Measurements from ENCODE around the gene NAA40.
A peak's percentile ranks its signal among the peaks of the same experiment; 100 is the strongest.
"Not testable (repeated sequence)": the region's sequence is repeated elsewhere in the genome, so short reads cannot be mapped to it uniquely, and the experiment has no call there.

Gene NAA40

DNA sequence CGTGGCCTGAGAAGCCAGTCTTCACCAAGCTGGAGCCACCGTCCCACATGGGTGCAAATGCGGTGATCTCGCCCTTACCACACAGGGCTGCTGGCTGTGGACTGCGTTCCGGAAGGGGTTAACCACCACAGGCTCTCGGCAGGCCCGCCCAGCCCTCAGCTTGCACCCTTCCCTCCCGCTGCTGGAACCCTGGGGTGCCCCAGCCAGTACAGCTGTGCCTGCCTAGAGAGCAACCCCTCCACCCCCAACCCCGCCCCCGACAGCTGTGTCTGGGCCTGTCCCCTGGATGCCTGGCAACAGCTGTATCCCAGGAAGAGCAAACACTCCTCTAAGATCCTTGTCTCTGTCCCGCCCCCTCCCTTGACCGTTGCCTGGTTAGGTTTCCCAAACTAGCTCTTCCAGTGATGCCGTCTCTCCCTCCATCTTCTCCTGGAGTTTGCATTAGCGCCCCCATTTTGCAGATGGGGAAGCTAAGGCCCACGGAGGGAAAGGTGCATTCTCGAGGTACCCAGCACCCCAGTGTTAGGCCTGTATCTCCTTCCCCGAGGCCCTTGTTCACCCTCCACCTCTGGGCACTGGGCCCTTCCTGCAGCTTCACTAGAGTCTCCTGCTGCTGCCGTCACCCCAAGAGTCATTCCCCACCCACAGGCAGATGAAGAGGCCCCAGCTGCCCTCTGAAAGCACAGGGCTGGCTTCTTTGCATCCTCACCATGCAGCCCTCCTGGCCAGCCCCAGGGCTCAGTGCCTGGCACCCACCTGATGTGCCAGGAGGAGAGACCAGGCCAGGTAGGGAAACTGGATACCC, 23.0 kb downstream of the NAA40 start (continued):
- TF ChIP-seq, protein P1, sequence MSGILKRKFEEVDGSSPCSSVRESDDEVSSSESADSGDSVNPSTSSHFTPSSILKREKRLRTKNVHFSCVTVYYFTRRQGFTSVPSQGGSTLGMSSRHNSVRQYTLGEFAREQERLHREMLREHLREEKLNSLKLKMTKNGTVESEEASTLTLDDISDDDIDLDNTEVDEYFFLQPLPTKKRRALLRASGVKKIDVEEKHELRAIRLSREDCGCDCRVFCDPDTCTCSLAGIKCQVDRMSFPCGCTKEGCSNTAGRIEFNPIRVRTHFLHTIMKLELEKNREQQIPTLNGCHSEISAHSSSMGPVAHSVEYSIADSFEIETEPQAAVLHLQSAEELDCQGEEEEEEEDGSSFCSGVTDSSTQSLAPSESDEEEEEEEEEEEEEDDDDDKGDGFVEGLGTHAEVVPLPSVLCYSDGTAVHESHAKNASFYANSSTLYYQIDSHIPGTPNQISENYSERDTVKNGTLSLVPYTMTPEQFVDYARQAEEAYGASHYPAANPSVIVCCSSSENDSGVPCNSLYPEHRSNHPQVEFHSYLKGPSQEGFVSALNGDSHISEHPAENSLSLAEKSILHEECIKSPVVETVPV (CRISPR knock-in tag; IDR thresholded peaks at IDR 0.05): no peak
- TF ChIP-seq ESRRG (CRISPR knock-in tag; IDR thresholded peaks at IDR 0.05): no peak

DNA sequence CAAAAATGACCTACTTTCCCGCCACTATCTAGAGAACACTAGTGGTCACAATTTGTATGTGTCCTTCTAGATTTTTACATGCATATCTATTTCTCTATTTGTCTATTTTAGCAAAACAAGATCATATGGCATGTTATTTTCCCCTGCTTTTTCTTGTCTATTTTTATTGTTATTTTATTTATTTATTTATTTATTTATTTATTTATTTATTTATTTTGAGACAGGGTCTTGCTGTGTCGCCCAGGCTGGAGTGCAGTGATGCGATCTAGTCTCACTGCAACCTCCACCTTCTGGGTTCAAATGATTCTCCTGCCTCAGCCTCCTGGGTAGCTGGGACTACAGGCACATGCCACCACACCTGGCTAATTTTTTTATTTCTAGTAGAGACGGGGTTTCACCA, 25.1 kb downstream of the NAA40 start:
- ATAC-seq: not testable (repeated sequence)

DNA sequence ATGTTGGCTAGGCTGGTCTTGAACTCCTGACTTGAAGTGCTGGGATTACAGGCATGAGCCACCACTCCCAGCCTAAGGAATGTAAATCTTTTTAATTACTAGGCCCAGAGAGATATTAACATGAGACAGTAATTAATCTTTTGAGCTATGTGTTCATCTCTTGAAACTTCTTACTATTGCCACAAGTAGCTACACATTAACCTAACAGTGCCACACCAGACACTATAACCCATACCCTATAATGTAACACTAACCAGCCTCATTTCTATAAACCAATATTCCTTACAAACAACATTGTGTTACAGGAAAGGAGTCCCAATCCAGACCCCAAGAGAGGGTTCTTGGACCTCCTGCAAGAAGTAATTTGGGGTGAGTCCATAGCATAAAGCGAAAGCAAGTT, 27.6 kb downstream of the NAA40 start:
- no peak for TF ChIP-seq ARNTL (CRISPR knock-in tag; IDR thresholded peaks at IDR 0.05; ENCODE audit: borderline replicate concordance, low read depth)
- no peak for TF ChIP-seq RARB (CRISPR knock-in tag; IDR thresholded peaks at IDR 0.05)
- no peak for TF ChIP-seq ZNF70 (CRISPR knock-in tag; IDR thresholded peaks at IDR 0.05)
- TF ChIP-seq, protein P2, sequence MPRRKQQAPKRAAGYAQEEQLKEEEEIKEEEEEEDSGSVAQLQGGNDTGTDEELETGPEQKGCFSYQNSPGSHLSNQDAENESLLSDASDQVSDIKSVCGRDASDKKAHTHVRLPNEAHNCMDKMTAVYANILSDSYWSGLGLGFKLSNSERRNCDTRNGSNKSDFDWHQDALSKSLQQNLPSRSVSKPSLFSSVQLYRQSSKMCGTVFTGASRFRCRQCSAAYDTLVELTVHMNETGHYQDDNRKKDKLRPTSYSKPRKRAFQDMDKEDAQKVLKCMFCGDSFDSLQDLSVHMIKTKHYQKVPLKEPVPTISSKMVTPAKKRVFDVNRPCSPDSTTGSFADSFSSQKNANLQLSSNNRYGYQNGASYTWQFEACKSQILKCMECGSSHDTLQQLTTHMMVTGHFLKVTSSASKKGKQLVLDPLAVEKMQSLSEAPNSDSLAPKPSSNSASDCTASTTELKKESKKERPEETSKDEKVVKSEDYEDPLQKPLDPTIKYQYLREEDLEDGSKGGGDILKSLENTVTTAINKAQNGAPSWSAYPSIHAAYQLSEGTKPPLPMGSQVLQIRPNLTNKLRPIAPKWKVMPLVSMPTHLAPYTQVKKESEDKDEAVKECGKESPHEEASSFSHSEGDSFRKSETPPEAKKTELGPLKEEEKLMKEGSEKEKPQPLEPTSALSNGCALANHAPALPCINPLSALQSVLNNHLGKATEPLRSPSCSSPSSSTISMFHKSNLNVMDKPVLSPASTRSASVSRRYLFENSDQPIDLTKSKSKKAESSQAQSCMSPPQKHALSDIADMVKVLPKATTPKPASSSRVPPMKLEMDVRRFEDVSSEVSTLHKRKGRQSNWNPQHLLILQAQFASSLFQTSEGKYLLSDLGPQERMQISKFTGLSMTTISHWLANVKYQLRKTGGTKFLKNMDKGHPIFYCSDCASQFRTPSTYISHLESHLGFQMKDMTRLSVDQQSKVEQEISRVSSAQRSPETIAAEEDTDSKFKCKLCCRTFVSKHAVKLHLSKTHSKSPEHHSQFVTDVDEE (CRISPR knock-in tag; IDR thresholded peaks at IDR 0.05): no peak
- TF ChIP-seq GLIS3 (CRISPR knock-in tag; IDR thresholded peaks at IDR 0.05): no peak
- no peak for TF ChIP-seq ZNF8 (CRISPR knock-in tag; IDR thresholded peaks at IDR 0.05)
- no peak for TF ChIP-seq TCF4 (CRISPR knock-in tag; IDR thresholded peaks at IDR 0.05; ENCODE audit: borderline replicate concordance)
- no peak for ATAC-seq

DNA sequence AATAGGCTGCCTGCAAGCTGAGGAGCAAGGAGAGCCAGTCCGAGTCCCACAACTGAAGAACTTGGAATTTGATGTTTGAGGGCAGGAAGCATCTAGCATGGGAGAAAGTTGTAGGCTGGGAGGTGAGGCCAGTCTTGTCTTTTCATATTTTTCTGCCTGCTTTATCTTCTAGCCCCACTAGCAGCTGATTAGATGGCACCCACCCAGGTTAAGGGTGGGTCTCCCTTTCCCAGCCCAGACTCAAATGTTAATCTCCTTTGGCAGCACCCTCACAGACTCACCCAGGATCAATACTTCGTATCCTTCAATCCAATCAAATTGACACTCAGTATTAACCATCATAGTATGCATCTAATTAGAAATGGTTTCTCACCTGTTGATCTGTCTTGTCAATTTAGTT, 30.7 kb downstream of the NAA40 start:
- no peak for ATAC-seq

DNA sequence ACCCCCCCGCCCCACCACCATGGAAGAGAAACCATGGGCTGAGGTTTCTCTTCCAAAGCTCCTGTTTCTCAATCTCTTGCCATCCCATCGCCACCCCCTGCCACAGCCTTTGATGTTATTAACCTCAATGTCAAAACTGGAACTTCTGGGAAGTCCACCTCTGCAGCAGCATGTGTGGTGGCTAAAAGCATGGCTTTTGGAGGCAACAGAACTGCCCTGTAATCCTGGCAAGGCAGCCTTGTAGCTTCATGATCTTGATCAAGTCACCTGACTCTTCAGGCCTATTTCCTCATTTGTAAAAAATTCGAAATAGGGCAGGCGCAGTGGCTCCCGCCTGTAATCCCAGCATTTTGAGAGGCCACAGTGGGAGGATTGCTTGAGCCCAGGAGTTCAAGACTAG, 32.1 kb downstream of the NAA40 start:
- no peak for ATAC-seq
- TF ChIP-seq RARB (CRISPR knock-in tag; IDR thresholded peaks at IDR 0.05) (no peak), ZNF70 (CRISPR knock-in tag; IDR thresholded peaks at IDR 0.05) (no peak), ZC3H10 (CRISPR knock-in tag; IDR thresholded peaks at IDR 0.05) (no peak)

More for the DNA sequence above, 30.7 kb downstream of the NAA40 start:
- no peak for TF ChIP-seq TOX (CRISPR knock-in tag; IDR thresholded peaks at IDR 0.05; ENCODE audit: borderline replicate concordance)
- TF ChIP-seq TCF4 (CRISPR knock-in tag; IDR thresholded peaks at IDR 0.05; ENCODE audit: borderline replicate concordance): no peak
- TF ChIP-seq PPARA (CRISPR knock-in tag; IDR thresholded peaks at IDR 0.05; ENCODE audit: borderline replicate concordance): no peak
- no peak for TF ChIP-seq ZC3H10 (CRISPR knock-in tag; IDR thresholded peaks at IDR 0.05)
- TF ChIP-seq RARB (CRISPR knock-in tag; IDR thresholded peaks at IDR 0.05): no peak
- no peak for TF ChIP-seq ARNTL (CRISPR knock-in tag; IDR thresholded peaks at IDR 0.05; ENCODE audit: borderline replicate concordance, low read depth)
- TF ChIP-seq, protein P2 (CRISPR knock-in tag; IDR thresholded peaks at IDR 0.05): no peak
- no peak for TF ChIP-seq ZNF8 (CRISPR knock-in tag; IDR thresholded peaks at IDR 0.05)

DNA sequence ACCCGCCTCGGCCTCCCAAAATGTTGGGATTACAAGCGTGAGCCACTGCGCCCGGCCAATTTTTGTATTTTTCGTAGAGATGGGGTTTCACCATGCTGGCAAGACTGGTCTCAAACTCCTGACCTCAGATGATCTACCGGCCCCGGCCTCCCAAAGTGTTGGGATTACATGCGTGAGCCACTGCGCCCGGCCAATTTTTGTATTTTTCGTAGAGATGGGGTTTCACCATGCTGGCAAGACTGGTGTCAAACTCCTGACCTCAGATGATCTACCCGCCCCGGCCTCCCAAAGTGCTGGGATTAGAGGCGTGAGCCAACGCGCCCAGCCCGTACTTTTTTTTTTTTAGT, 35.1 kb downstream of the NAA40 start:
- ATAC-seq: not testable (repeated sequence)

DNA sequence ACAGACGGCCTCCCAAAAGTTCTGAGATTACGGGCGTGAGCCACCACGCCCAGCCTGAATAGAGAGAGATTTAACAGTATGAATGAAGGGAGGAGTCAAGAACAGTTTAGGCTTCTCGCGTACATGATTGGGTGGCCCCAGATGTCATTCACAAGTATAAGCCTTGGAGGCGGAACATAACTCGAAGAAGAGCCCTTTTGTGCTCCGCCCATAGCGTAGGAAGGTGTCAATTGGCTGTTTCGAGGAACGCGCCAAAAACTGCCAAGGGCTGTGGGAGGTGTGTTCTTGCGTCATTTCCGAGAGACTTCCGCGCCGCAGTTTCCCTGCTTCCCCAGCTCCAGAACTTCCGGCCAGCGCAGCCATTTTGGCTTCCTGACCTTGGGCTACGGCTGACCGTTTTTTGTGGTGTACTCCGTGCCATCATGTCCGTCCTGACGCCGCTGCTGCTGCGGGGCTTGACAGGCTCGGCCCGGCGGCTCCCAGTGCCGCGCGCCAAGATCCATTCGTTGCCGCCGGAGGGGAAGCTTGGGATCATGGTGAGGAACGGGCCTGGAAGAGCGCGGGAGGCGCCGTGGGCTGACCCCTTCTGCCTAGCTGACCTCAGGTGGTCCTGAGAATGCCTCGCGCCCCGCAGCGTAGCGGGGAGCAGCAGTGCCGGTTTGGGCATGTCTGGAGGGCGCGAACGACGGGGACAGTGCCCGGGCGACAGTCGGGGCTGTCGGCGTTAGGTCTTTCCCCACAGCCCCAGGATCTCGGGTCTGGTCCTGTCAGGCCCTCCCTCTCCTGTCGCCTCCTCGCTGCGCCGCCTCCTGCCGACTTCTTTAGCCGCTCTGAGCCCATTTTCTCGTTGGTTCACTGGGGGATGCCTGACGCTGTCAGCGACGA, 35.7 kb downstream of the NAA40 start, which contains the start of gene COX8A:
COX8A (plus strand) TSS at position 362 of the 885 bp plus-strand sequence; CDS start at position 423, 61 bp downstream.
- TF ChIP-seq PPARA (CRISPR knock-in tag; IDR thresholded peaks at IDR 0.05; ENCODE audit: borderline replicate concordance): no peak
- TF ChIP-seq, protein P3, sequence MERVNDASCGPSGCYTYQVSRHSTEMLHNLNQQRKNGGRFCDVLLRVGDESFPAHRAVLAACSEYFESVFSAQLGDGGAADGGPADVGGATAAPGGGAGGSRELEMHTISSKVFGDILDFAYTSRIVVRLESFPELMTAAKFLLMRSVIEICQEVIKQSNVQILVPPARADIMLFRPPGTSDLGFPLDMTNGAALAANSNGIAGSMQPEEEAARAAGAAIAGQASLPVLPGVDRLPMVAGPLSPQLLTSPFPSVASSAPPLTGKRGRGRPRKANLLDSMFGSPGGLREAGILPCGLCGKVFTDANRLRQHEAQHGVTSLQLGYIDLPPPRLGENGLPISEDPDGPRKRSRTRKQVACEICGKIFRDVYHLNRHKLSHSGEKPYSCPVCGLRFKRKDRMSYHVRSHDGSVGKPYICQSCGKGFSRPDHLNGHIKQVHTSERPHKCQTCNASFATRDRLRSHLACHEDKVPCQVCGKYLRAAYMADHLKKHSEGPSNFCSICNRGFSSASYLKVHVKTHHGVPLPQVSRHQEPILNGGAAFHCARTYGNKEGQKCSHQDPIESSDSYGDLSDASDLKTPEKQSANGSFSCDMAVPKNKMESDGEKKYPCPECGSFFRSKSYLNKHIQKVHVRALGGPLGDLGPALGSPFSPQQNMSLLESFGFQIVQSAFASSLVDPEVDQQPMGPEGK (CRISPR knock-in tag; IDR thresholded peaks at IDR 0.05; ENCODE audit: borderline replicate concordance): no peak
- TF ChIP-seq, protein P1 (CRISPR knock-in tag; IDR thresholded peaks at IDR 0.05): no peak
- ATAC-seq: peak; percentile 98

All from SK-N-SH treated with all-trans-retinoic acid at 6 μM for 48 hours (cell line).